ENCODE results near the gene TMEM14B. TPM values are rescaled to one million over a fixed set of nuclear protein-coding genes. Genes with fewer than 3 reads are reported as not detected.
"Not testable (repeated sequence)": the region's sequence is repeated elsewhere in the genome, so short reads cannot be mapped to it uniquely, and the experiment has no call there.

The TMEM14B gene
- total and polyA plus RNA-seq, 2 donors from 2014 or later = 82.5 to 147 TPM

DNA sequence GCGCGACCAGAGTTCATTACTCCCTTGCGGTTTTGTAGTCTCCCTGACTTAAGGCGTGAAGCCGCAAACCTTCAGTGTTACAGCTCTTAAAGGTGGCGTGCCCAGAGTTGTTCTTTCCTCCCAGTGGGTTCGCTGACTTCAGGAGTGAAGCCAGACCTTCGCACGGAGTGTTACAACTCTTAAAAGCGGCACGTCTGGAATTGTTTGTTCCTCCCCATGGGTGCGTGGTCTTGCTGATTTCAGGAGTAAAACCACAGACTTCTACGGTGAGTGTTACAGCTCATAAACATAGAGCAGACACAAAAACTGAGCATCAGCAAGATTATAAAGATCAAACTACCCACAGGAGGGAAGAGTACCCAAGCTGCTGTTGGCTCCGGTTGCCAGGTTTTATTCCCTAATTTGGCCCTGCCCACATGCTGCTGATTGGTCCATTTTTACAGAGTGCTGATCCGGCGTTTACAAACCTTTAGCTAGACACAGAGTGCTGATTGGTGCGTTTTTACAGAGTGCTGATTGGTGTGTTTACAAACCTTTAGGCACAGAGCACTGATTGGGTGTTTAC, 14.4 kb upstream of the TMEM14B start:
- Histone ChIP-seq H3K36me3 (ENCODE audit: control insufficient read depth in 2 of 3, insufficient read depth in 3 of 3, low read length in 3 of 3) (peaks cover 0 to 25% (median 9%) of the 10 kb centered on the region in 3 donors), H3K9ac (ENCODE audit: low read length in 3 of 3) (no peak overlapping the region), H3K27me3 (ENCODE audit: control insufficient read depth, insufficient read depth, low read length) (no peaks in the 10 kb centered on the region), H3K9me3 (ENCODE audit: control insufficient read depth in 2 of 3, insufficient read depth in 1 of 3, low read length in 3 of 3) (no peaks in the 10 kb centered on the region), H3K27ac (ENCODE audit: low read depth in 2 of 2, low read length in 2 of 2) (no peak overlapping the region), H3K4me1 (ENCODE audit: control insufficient read depth in 2 of 3, insufficient read depth in 2 of 3, low read depth in 1 of 3, low read length in 3 of 3) (no peaks in the 10 kb centered on the region), H3K4me3 (ENCODE audit: low read length in 3 of 3) (no peak overlapping the region)
- FAIRE-seq (no peak), DNase-seq (no peak)
- TF ChIP-seq, protein P1, sequence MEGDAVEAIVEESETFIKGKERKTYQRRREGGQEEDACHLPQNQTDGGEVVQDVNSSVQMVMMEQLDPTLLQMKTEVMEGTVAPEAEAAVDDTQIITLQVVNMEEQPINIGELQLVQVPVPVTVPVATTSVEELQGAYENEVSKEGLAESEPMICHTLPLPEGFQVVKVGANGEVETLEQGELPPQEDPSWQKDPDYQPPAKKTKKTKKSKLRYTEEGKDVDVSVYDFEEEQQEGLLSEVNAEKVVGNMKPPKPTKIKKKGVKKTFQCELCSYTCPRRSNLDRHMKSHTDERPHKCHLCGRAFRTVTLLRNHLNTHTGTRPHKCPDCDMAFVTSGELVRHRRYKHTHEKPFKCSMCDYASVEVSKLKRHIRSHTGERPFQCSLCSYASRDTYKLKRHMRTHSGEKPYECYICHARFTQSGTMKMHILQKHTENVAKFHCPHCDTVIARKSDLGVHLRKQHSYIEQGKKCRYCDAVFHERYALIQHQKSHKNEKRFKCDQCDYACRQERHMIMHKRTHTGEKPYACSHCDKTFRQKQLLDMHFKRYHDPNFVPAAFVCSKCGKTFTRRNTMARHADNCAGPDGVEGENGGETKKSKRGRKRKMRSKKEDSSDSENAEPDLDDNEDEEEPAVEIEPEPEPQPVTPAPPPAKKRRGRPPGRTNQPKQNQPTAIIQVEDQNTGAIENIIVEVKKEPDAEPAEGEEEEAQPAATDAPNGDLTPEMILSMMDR (IDR thresholded peaks at IDR 0.05; ENCODE audit: borderline replicate concordance, extremely low read depth, insufficient read depth) = no peak
- intact Hi-C loops (cut with DNase I) = no loop called here

DNA sequence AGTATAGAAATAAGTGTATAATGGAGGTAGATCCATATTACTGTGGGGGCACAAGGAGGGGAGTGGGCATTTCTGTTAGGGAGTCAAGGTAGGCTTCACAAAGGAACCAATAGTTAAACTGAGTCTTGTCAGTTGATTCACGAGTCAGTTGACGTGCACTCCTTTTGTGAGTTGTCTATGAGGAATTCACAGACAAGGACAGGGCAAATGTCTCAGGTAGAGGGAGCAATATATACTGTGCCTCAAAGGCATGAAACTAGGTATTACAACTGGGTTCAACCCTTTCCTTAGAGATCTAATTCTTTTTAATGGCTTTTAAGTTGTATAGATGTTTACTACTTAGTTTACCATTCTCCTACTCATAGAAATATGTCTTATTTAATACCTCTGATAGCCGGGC, 13.7 kb upstream of the TMEM14B start:
- Histone ChIP-seq H3K4me3 (ENCODE audit: low read length in 3 of 3) (no peak overlapping the region), H3K36me3 (ENCODE audit: control insufficient read depth in 2 of 3, insufficient read depth in 3 of 3, low read length in 3 of 3) (peaks cover 0 to 19% (median 5%) of the 10 kb centered on the region in 3 donors), H3K9ac (ENCODE audit: low read length in 3 of 3) (no peak overlapping the region), H3K9me3 (ENCODE audit: control insufficient read depth in 2 of 3, insufficient read depth in 1 of 3, low read length in 3 of 3) (no peaks in the 10 kb centered on the region), H3K4me1 (ENCODE audit: control insufficient read depth in 2 of 3, insufficient read depth in 2 of 3, low read depth in 1 of 3, low read length in 3 of 3) (no peaks in the 10 kb centered on the region), H3K27ac (ENCODE audit: low read depth in 2 of 2, low read length in 2 of 2) (no peak overlapping the region), H3K27me3 (ENCODE audit: control insufficient read depth, insufficient read depth, low read length) (no peaks in the 10 kb centered on the region)
- intact Hi-C loops (cut with DNase I) = no loop called here
- TF ChIP-seq, protein P1 (IDR thresholded peaks at IDR 0.05; ENCODE audit: borderline replicate concordance, extremely low read depth, insufficient read depth) = no peak
- FAIRE-seq (no peak), DNase-seq (no peak)

DNA sequence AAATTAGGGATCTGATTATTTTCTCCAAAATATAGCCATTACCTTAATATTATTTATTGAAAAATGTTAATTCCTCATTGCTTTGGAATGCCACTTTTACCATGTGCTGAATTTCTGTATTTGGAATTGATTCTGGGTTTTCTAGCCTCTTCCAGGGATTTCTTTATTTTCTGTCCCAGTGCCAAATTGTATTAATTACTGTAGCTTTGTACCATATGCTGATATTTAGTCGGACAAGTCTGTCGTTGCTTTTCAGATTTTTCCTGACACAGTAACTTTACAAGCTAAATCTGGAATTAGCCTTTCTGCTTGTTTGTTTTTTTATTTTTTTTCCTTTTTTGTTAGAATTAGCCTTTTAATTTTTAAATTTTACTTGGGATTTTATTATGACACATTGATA, 10.9 kb upstream of the TMEM14B start:
- Histone ChIP-seq H3K27ac (ENCODE audit: low read depth in 2 of 2, low read length in 2 of 2) (no peak overlapping the region), H3K27me3 (ENCODE audit: control insufficient read depth, insufficient read depth, low read length) (no peaks in the 10 kb centered on the region), H3K36me3 (ENCODE audit: control insufficient read depth in 2 of 3, insufficient read depth in 3 of 3, low read length in 3 of 3) (peaks cover 0 to 5% (median 5%) of the 10 kb centered on the region in 3 donors), H3K9me3 (ENCODE audit: control insufficient read depth in 2 of 3, insufficient read depth in 1 of 3, low read length in 3 of 3) (no peaks in the 10 kb centered on the region), H3K9ac (ENCODE audit: low read length in 3 of 3) (no peak overlapping the region), H3K4me3 (ENCODE audit: low read length in 3 of 3) (no peak overlapping the region), H3K4me1 (ENCODE audit: control insufficient read depth in 2 of 3, insufficient read depth in 2 of 3, low read depth in 1 of 3, low read length in 3 of 3) (no peaks in the 10 kb centered on the region)
- FAIRE-seq (no peak), DNase-seq (no peak)
- TF ChIP-seq, protein P1 (IDR thresholded peaks at IDR 0.05; ENCODE audit: borderline replicate concordance, extremely low read depth, insufficient read depth) = no peak
- intact Hi-C loops (cut with DNase I) = no loop called here

DNA sequence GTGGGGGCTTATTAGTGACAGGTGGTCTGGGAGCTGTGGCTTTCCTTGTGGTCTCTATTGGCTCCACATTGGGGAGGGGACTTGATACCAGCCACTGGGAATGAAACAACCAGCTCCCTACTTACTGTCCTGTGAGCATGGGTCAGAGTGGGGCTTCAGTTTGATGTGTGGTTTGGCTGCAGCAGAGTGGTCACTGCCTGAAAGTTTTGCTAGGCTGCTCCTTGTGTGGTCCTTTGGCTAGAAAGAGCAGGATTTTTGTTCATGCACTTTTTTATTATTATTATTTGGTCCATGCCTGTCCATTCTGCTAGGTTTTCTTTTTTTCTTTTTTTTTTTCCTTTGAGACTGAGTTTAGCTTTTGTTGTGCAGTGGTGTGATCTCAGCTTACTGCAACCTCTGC, 7.5 kb upstream of the TMEM14B start:
- intact Hi-C loops (cut with DNase I) = no loop called here
- Histone ChIP-seq H3K4me1 (ENCODE audit: control insufficient read depth in 2 of 3, insufficient read depth in 2 of 3, low read depth in 1 of 3, low read length in 3 of 3) (no peaks in the 10 kb centered on the region), H3K9ac (ENCODE audit: low read length in 3 of 3) (no peak overlapping the region), H3K36me3 (ENCODE audit: control insufficient read depth in 2 of 3, insufficient read depth in 3 of 3, low read length in 3 of 3) (no peaks in the 10 kb centered on the region), H3K27me3 (ENCODE audit: control insufficient read depth, insufficient read depth, low read length) (no peaks in the 10 kb centered on the region), H3K4me3 (ENCODE audit: low read length in 3 of 3) (no peak overlapping the region), H3K9me3 (ENCODE audit: control insufficient read depth in 2 of 3, insufficient read depth in 1 of 3, low read length in 3 of 3) (no peaks in the 10 kb centered on the region), H3K27ac (ENCODE audit: low read depth in 2 of 2, low read length in 2 of 2) (no peak overlapping the region)
- FAIRE-seq (no peak), DNase-seq (no peak)
- TF ChIP-seq, protein P1 (IDR thresholded peaks at IDR 0.05; ENCODE audit: borderline replicate concordance, extremely low read depth, insufficient read depth) = no peak

DNA sequence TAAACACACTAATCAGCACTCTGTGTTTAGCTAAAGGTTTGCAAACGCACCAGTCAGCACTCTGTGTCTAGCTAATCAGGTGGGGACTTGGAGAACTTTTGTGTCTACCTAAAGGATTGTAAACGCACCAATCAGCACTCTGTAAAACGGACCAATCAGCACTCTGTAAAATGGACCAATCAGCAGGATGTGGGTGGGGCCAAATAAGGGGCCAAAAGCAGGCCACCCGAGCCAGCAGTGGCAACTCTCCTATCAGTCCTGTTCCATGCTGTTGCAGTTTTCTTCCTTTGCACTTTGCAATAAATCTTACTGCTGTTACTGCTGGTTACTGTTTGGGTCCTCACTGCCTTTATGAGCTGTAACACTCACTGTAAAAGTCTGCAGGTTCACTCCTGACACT, 6.0 kb upstream of the TMEM14B start:
- DNase-seq; H3K27me3 ChIP-seq (ENCODE audit: control insufficient read depth, insufficient read depth, low read length); intact Hi-C loops (cut with DNase I); H3K9me3 ChIP-seq (ENCODE audit: control insufficient read depth in 2 of 3, insufficient read depth in 1 of 3, low read length in 3 of 3); H3K4me1 ChIP-seq (ENCODE audit: control insufficient read depth in 2 of 3, insufficient read depth in 2 of 3, low read depth in 1 of 3, low read length in 3 of 3); H3K9ac ChIP-seq (ENCODE audit: low read length in 3 of 3); H3K27ac ChIP-seq (ENCODE audit: low read depth in 2 of 2, low read length in 2 of 2); H3K4me3 ChIP-seq (ENCODE audit: low read length in 3 of 3); FAIRE-seq; H3K36me3 ChIP-seq (ENCODE audit: control insufficient read depth in 2 of 3, insufficient read depth in 3 of 3, low read length in 3 of 3): not testable (repeated sequence)

All from kidney (tissue), 14 donors.